Glomerular visceral epithelial cell (primary cell): ENCODE measurements around the gene PARP14.
"Not testable (repeated sequence)": the region's sequence is repeated elsewhere in the genome, so short reads cannot be mapped to it uniquely, and the experiment has no call there.

Experiments used
- DNase-seq: peaks from one replicate; pipeline ENCODE4 v3.0.0-alpha.2; 2016; ENCODE audit errors: extremely low spot score

Gene PARP14

GRCh38 chr3:122727294-122727693 lies 46.7 kb downstream of the PARP14 start:
- DNase-seq, result no peak

- no peak for DNase-seq
These were observed 47.1 kb downstream of the PARP14 start for GRCh38 chr3:122727766-122728165.

- DNase-seq, result no peak
These were observed 47.5 kb downstream of the PARP14 start for GRCh38 chr3:122728186-122728585.

GRCh38 chr3:122728756-122729514 lies 48.3 kb downstream of the PARP14 start:
- no peak for DNase-seq

DNA sequence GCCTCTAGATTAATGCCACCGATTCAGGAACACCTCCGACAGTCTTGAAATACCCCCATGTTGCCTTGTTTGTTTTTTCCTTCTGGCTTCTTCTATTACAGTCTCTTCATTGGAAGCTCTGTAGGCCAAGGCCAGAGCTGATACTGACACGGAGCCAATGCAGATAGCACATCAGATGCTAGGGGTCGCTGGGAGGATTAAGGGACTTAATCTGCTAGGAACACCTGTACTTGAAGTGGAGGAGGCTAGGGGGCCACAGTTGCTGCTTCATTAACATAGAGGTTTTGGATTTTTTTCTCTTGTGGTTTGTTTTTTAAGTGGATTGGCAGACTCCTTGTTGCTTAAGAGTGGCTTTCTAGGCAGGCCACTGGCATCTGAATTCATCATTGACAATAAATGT lies 49.6 kb downstream of the PARP14 start:
- DNase-seq, result no peak

GRCh38 chr3:122732682-122733525 lies 52.3 kb downstream of the PARP14 start:
- DNase-seq, result not testable (repeated sequence)

- DNase-seq, result no peak
These were observed 58.5 kb downstream of the PARP14 start for GRCh38 chr3:122739172-122739571.

- no peak for DNase-seq
These were observed 61.6 kb downstream of the PARP14 start for GRCh38 chr3:122742234-122742633.

DNA sequence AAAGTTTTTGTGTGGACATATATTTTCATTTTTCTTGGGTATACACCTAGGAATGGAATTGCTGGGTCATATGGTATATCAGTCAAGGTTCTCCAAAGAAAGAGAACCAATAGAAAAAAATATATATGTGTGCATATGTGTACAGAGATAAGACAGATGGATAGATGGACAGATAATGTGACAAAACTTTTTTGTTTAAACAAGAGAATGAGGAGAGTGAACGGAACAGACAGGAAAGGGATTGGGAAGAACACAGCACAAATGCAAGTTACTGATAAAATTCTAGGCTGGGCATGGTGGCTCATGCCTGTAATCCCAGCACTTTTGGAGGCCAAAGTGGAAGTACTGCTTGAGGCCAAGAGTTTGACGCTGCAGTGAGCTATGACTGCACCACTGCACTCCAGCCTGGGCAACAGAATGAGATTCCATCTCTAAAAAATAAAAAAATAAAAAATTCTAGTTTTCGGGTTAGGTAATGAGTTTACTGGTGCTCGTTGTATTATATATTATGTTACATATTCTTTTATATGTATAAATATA lies 63.0 kb downstream of the PARP14 start:
- DNase-seq, result no peak

DNA sequence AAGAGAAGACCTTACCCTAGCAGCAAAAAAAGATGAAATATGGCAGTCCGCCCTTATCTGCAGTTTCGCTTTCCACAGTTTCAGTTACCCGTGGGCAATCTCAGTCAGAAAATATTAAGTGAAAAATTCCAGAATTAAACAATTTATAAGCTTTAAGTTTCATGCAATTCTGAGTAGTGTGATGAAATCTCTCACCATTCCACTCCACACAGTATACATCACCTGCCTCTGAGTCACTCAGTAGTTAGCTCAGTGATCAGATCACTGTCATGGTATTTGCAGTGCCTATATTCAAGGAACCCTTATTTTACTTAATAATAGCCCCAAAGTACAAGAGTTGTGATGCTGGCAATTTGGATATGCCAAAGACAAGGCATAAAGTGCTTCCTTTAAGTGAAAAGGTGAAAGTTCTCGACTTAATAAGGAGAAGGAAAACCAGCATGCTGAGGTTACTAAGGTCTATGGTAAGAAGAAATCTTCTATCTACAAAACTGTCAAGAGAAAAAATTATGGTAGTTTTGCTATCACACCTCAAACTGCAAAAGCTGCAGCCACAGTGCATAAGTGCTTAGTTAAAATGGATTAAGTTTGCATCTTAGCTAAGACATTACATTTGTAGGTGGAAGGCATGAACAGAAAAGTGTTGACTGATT lies 64.9 kb downstream of the PARP14 start:
- DNase-seq, result peak; percentile 17

- DNase-seq, result not testable (repeated sequence)
These were observed 66.7 kb downstream of the PARP14 start for GRCh38 chr3:122747295-122747694.

DNA sequence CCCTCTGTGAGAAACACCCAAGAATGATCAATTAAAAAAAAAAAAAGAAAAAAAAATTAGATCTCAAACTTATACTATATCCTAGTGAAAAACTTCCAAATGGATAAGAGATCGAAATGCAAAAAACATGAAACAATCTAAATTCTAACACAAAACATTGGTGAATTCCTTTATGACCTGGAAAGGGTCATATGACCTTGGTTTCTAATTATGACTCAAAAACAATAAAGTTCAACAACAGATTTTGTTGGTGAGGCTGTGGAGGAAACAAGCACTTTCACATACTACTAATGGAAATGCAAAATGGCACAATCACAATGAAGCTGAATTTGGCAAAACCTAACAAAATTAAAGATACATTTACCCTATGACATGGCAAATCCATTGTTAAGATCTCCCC lies 67.7 kb downstream of the PARP14 start:
- no peak for DNase-seq

- peak; percentile 36 for DNase-seq
These were observed 74.3 kb downstream of the PARP14 start for GRCh38 chr3:122754929-122755328.

DNA sequence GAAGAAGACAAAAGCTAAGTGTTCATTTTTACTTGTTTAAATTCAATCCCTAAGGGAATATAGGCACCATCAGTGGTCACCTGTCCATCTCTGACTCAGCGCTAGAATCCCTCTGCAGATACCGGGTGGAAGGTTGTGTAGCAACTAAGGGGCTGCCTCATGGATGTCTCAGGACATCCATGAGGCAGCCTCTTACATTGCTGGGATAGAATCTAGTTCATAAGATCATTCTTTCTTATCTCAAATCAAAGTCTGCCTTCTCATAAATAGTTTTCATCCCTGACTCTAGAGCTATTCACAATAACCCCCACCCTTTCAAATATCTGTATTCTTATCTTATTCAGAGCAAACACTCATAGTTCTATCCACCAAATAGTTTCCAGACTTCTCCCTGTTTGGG lies 74.9 kb downstream of the PARP14 start:
- no peak for DNase-seq

DNA sequence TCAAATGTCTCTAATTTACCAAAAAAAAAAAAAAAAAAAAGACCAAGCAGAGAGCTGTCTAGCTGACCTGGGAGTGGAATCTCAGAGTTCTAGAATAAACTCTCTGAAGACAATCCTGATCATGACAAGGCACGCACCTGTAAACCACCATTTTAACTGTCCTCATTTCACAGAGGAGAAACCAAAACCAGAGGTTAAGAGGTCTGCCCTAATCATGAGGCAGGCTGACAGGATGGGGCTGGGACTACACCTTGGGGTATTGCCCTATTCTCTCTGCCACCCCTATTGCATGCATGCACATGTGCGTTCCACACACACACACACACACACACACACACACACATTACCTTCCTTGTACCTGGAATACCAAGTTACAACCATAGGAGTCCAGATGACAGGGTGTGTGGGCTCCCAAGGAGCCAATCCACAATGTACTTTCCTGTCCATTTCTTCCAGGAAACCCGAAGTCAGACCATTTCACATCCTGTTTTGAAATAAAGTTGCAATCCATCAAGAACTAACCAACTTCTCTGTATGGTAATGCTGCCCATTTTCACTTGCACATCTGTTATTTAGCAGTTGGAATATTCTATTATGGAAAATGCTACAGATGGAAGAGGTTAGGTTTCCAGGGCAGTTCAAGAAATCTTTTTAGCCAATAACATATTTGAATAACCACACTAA lies 78.4 kb downstream of the PARP14 start:
- DNase-seq, result no peak

DNA sequence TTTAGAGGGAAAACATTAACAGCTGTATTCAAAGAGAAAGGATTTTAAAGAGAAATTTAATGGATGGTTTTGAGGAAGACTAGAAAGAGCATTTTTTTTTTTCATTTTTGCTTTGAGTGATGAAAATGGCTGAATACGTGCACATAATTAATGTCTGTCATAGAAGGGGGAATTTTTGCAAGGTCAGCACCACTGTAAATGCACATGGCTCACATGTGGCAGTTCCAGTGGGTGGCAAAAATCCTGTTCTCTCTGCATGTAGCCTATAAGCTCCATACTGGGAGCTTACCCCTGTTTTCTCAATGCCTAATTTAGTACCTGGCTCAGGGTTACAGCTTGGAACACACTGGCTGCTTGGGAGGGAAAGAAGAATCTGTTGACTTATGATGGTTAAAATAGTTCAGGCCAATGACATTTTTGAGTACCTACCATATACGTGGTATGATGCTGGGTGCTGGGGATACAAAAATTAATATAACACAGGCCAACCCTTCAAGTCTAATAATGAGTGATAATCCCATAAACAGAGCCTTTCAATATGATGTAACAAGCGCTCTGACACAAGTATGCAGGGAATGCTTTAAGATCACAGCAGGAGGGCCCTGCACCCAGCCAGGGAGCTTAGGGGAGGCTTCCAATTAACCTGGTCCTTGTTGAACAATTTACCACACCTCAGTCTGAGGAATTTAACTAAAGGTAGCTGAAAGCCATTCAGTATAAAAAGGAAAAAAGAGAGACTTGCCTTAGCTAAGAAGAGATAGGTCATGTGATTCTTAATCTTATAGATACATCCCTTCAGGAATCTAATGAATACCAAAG lies 80.0 kb downstream of the PARP14 start:
- peak; percentile 21 for DNase-seq

DNA sequence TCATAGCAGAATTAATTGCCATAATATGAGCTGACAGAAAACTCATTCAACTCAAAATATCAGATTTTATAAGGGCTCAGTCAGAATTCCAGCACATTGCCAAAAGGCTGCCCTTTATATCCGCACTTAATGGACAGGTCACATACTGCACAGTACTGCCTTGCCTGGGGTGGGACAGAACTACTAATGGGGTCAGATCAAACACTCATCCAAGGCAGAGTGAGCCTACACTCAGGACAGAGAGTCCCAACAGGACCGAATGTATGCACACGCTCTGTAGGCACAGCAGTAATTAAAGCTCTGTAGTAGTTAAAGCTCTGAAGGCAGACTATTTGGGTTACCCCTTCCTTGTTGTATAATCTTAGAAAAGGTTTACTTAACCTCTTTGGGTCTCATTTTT lies 85.8 kb downstream of the PARP14 start:
- DNase-seq, result no peak

GRCh38 chr3:122767540-122768372 lies 87.1 kb downstream of the PARP14 start:
- DNase-seq, result no peak

- no peak for DNase-seq
These were observed 90.0 kb downstream of the PARP14 start for GRCh38 chr3:122770521-122771202.
